ENCODE measurements around the gene PGLYRP2. TPM values are rescaled to one million over a fixed set of nuclear protein-coding genes. Genes with fewer than 3 reads are reported as not detected.

Gene PGLYRP2
- total and polyA plus RNA-seq, 8 donors: 0.16 TPM; not detected in 7

GRCh38 chr19:15511671-15512424 lies 32.5 kb upstream of the PGLYRP2 start:
- intact Hi-C loops (cut with DNase I): no loop called here
- DNase-seq: no peak

GRCh38 chr19:15508035-15508710 lies 28.9 kb upstream of the PGLYRP2 start, which contains the start of gene CYP4F22:
CYP4F22 (plus strand) TSS chr19:15508525; CDS start chr19:15525337, 16,812 bp downstream.
- DNase-seq: no peak

More at GRCh38 chr19:15511671-15512424, 32.5 kb upstream of the PGLYRP2 start:
- H3K4me3 ChIP-seq: no peak overlapping the region
- H3K4me1 ChIP-seq: no peaks in the 10 kb centered on the region
- H3K27ac ChIP-seq: no peak overlapping the region
- no peaks in the 10 kb centered on the region for H3K36me3 ChIP-seq
- 74 to 89% methylated on average over 19 of the region's 19 CpGs for WGBS, 2 donors
- FAIRE-seq: no peak
- peaks cover 0 to 18% (median 0%) of the 10 kb centered on the region in 4 donors for H3K27me3 ChIP-seq
- H3K9me3 ChIP-seq: no peaks in the 10 kb centered on the region
- TF ChIP-seq, protein P1, sequence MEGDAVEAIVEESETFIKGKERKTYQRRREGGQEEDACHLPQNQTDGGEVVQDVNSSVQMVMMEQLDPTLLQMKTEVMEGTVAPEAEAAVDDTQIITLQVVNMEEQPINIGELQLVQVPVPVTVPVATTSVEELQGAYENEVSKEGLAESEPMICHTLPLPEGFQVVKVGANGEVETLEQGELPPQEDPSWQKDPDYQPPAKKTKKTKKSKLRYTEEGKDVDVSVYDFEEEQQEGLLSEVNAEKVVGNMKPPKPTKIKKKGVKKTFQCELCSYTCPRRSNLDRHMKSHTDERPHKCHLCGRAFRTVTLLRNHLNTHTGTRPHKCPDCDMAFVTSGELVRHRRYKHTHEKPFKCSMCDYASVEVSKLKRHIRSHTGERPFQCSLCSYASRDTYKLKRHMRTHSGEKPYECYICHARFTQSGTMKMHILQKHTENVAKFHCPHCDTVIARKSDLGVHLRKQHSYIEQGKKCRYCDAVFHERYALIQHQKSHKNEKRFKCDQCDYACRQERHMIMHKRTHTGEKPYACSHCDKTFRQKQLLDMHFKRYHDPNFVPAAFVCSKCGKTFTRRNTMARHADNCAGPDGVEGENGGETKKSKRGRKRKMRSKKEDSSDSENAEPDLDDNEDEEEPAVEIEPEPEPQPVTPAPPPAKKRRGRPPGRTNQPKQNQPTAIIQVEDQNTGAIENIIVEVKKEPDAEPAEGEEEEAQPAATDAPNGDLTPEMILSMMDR (IDR thresholded peaks at IDR 0.05): no peak
- ATAC-seq: no peak

DNA sequence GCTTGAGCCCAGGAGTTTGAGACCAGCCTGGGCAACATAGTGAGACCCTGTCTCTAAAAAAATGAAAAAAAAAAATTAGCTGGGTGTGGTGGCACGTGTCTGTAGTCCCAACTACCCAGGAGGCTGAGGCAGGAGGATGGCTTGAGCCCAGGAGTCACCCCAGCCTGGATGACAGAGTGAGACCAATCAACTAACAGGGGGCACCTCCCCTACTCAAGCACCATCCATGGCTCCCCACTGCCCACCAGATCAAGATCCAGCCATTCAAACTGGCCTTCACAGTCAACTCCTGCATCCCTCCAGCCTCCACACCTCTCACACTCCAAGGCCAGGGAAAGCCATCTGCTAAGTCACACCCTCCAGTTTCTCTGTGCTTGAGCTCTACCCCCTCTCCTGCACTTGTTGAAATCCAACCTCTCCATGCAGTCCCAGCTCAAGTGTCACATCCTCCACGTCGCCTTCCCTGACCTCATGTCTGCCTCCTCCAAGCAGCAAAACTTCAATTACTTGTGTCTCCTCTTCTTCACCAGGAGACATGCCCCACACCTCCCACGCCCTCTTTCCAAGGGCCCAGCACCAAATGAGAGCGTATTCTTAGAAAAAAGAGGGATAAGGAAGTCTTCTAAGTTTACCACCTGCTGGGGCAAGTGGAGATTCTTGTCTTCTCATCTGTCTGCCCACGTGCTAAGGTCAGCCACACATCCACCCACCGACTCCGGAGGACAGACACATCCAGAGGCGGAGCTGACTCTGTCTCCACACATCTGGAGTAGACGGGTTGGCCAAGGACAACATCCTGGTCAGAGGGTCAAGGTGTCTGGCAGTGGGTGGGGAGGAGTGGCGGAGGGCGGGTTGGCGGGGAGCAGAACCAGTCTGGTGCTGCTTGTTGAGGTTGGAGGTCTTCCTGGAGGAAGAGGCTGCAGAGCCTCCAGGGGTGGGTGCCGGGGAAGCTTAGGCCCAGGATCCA lies 28.1 kb upstream of the PGLYRP2 start:
- 54 to 62% methylated on average over 14 of the region's 14 CpGs for WGBS, 2 donors
- H3K4me3 ChIP-seq: no peak overlapping the region
- peaks cover 0 to 18% (median 0%) of the 10 kb centered on the region in 4 donors for H3K27me3 ChIP-seq
- no peaks in the 10 kb centered on the region for H3K36me3 ChIP-seq
- H3K4me1 ChIP-seq: no peaks in the 10 kb centered on the region
- DNase-seq (no peak), ATAC-seq (no peak), FAIRE-seq (no peak)
- TF ChIP-seq, protein P1 (IDR thresholded peaks at IDR 0.05): no peak
- intact Hi-C loops (cut with DNase I): no loop called here
- no peaks in the 10 kb centered on the region for H3K9me3 ChIP-seq
- H3K27ac ChIP-seq: no peak overlapping the region

More at GRCh38 chr19:15508035-15508710, 28.9 kb upstream of the PGLYRP2 start, which contains the start of gene CYP4F22:
- no peak within 1 kb of the TSS for H3K27ac ChIP-seq
- no peaks in the 10 kb centered on the region for H3K9me3 ChIP-seq
- no peaks in the 10 kb centered on the region for H3K36me3 ChIP-seq
- intact Hi-C loops (cut with DNase I): no loop called here
- WGBS, 2 donors: 5 to 6% methylated on average over 45 to 52 of the region's 52 CpGs
- no peak for ATAC-seq
- H3K4me1 ChIP-seq: no peaks in the 10 kb centered on the region
- FAIRE-seq: no peak
- TF ChIP-seq, protein P1 (IDR thresholded peaks at IDR 0.05): no peak
- peaks cover 0 to 18% (median 0%) of the 10 kb centered on the region in 4 donors for H3K27me3 ChIP-seq
- H3K4me3 ChIP-seq: peak within 1 kb of the TSS in 1 of 4 donors; percentile 17

GRCh38 chr19:15506074-15506571 lies 26.8 kb upstream of the PGLYRP2 start:
- no peak for DNase-seq
- Histone ChIP-seq H3K27me3 (peaks cover 0 to 18% (median 0%) of the 10 kb centered on the region in 4 donors), H3K4me3 (no peak overlapping the region), H3K4me1 (no peaks in the 10 kb centered on the region), H3K27ac (no peak overlapping the region), H3K36me3 (no peaks in the 10 kb centered on the region), H3K9me3 (no peaks in the 10 kb centered on the region)
- intact Hi-C loops (cut with DNase I): no loop called here
- no peak for FAIRE-seq
- TF ChIP-seq, protein P1 (IDR thresholded peaks at IDR 0.05): no peak
- no peak for ATAC-seq
- WGBS, 2 donors: 62 to 66% methylated on average over 5 of the region's 5 CpGs

Measured in pancreas (tissue), 10 donors.